OCI-LY3 (cell line): ENCODE data around the gene EXOC3L1.

ENCODE experiments used
- H2AFZ ChIP-seq: fragments of 200-600, 300-600 bp; shearing (Covaris generic); 2 replicates; pipeline ENCODE4 v1.6.0; 2014; ENCODE audit warnings: antibody characterized with exemption, low read depth, low read length
- H3K27ac ChIP-seq: fragments of 200-600, 300-600 bp; sonication (generic); 2 replicates; pipeline ENCODE4 v1.5.1; 2014; ENCODE audit warnings: mild to moderate bottlenecking, low read length, moderate library complexity, mixed read lengths
- H3K27me3 ChIP-seq: fragments of 200-600, 300-600 bp; sonication (generic); 2 replicates; pipeline ENCODE4 v1.6.1; 2014; ENCODE audit warnings: low read depth, low read length, mixed read lengths
- H3K36me3 ChIP-seq: fragments of 200-600, 300-600 bp; sonication (generic); replicated peaks from 2 replicates; pipeline ENCODE3; 2014; ENCODE audit warnings: low read depth, low read length, mixed read lengths
- H3K4me1 ChIP-seq: fragments of 300-600, 200-600 bp; sonication (generic); 2 replicates; pipeline ENCODE4 v1.6.1; 2014; ENCODE audit warnings: low read length, mixed read lengths
- H3K4me2 ChIP-seq: fragments of 200-600, 300-600 bp; sonication (generic); 2 replicates; pipeline ENCODE4 v1.6.1; 2014; ENCODE audit warnings: low read length, mixed read lengths
- H3K4me3 ChIP-seq: fragments of 300-600, 200-600 bp; sonication (generic); 2 replicates; pipeline ENCODE4 v1.5.1; 2014; ENCODE audit warnings: antibody characterized with exemption, mild to moderate bottlenecking, low read length, moderate library complexity
- H3K79me2 ChIP-seq: fragments of 300-600, 200-600 bp; shearing (Covaris generic); 2 replicates; pipeline ENCODE4 v1.6.1; 2014; ENCODE audit warnings: mild to moderate bottlenecking, low read length, mixed read lengths
- H3K9ac ChIP-seq: fragments of 300-600, 200-600 bp; shearing (Covaris generic); 2 replicates; pipeline ENCODE4 v1.6.0; 2014; ENCODE audit warnings: mild to moderate bottlenecking, low read length, moderate library complexity
- H3K9me3 ChIP-seq: fragments of 200-600, 300-600 bp; shearing (Covaris generic); 2 replicates; pipeline ENCODE4 v1.6.1; 2014; ENCODE audit warnings: low read length, mixed read lengths; ENCODE audit not compliant: insufficient read depth
- H4K20me1 ChIP-seq: fragments of 200-600, 300-600 bp; sonication (generic); 2 replicates; pipeline ENCODE4 v1.6.1; 2016; ENCODE audit warnings: low read length, mixed read lengths; ENCODE audit not compliant: insufficient read depth
- CTCF ChIP-seq: fragments of 200-600, 300-600 bp; sonication (generic); IDR thresholded peaks from 2 replicates; pipeline ENCODE4 v1.5.1; 2014; ENCODE audit warnings: antibody characterized with exemption, low read length, low read depth
- EZH2phosphoT487 ChIP-seq: fragments of 200-600 bp; shearing (Covaris generic); IDR thresholded peaks from 2 replicates; pipeline ENCODE4 v1.6.1; 2018; ENCODE audit warnings: antibody characterized with exemption, mixed run types, low read depth

EXOC3L1 gene

GRCh38 chr16:67236563-67237395 lies 46.8 kb upstream of the EXOC3L1 start:
- no peaks in the 10 kb centered on the region for H3K4me1 ChIP-seq
- H3K27ac ChIP-seq: no peak overlapping the region
- TF ChIP-seq EZH2phosphoT487 (no peak), CTCF (no peak)
- H3K27me3 ChIP-seq: no peaks in the 10 kb centered on the region
- no peak overlapping the region for H3K4me2 ChIP-seq
- no peaks in the 10 kb centered on the region for H4K20me1 ChIP-seq
- no peak overlapping the region for H3K9ac ChIP-seq
- H3K4me3 ChIP-seq: no peak overlapping the region
- H3K36me3 ChIP-seq: peaks cover 38% of the 10 kb centered on the region
- no peak overlapping the region for H2AFZ ChIP-seq
- no peaks in the 10 kb centered on the region for H3K79me2 ChIP-seq
- no peaks in the 10 kb centered on the region for H3K9me3 ChIP-seq

GRCh38 chr16:67235816-67236562 lies 46.1 kb upstream of the EXOC3L1 start:
- Histone ChIP-seq H3K27me3 (no peaks in the 10 kb centered on the region), H3K4me1 (no peaks in the 10 kb centered on the region), H2AFZ (no peak overlapping the region), H3K4me3 (no peak overlapping the region), H3K4me2 (no peak overlapping the region), H3K9ac (no peak overlapping the region), H3K79me2 (no peaks in the 10 kb centered on the region), H3K36me3 (peaks cover 45% of the 10 kb centered on the region), H3K27ac (no peak overlapping the region), H3K9me3 (no peaks in the 10 kb centered on the region), H4K20me1 (no peaks in the 10 kb centered on the region)
- no peak for TF ChIP-seq CTCF
- TF ChIP-seq EZH2phosphoT487: no peak

- H3K36me3 ChIP-seq: peaks cover 56% of the 10 kb centered on the region
- TF ChIP-seq CTCF: no peak
- no peak for TF ChIP-seq EZH2phosphoT487
Observed at GRCh38 chr16:67234180-67234597, 44.3 kb upstream of the EXOC3L1 start.

GRCh38 chr16:67233596-67233995 lies 43.7 kb upstream of the EXOC3L1 start:
- H2AFZ ChIP-seq: no peak overlapping the region
- no peaks in the 10 kb centered on the region for H3K27me3 ChIP-seq
- H3K4me2 ChIP-seq: no peak overlapping the region
- no peaks in the 10 kb centered on the region for H4K20me1 ChIP-seq
- no peak overlapping the region for H3K4me3 ChIP-seq
- TF ChIP-seq CTCF: no peak
- no peak for TF ChIP-seq EZH2phosphoT487
- peaks cover 61% of the 10 kb centered on the region for H3K36me3 ChIP-seq
- H3K79me2 ChIP-seq: peaks cover 4% of the 10 kb centered on the region
- H3K27ac ChIP-seq: no peak overlapping the region
- H3K9me3 ChIP-seq: no peaks in the 10 kb centered on the region
- no peaks in the 10 kb centered on the region for H3K4me1 ChIP-seq
- no peak overlapping the region for H3K9ac ChIP-seq

More at GRCh38 chr16:67234180-67234597, 44.3 kb upstream of the EXOC3L1 start:
- H3K9me3 ChIP-seq: no peaks in the 10 kb centered on the region
- H2AFZ ChIP-seq: no peak overlapping the region
- no peak overlapping the region for H3K4me3 ChIP-seq
- H3K4me2 ChIP-seq: no peak overlapping the region
- H3K4me1 ChIP-seq: no peaks in the 10 kb centered on the region
- H3K9ac ChIP-seq: no peak overlapping the region
- H3K27me3 ChIP-seq: no peaks in the 10 kb centered on the region
- H4K20me1 ChIP-seq: no peaks in the 10 kb centered on the region
- no peaks in the 10 kb centered on the region for H3K79me2 ChIP-seq
- no peak overlapping the region for H3K27ac ChIP-seq
